Measurements from ENCODE around the gene CDK10.
"Not testable (repeated sequence)": the region's sequence is repeated elsewhere in the genome, so short reads cannot be mapped to it uniquely, and the experiment has no call there.

CDK10 gene

GRCh38 chr16:89695875-89696669 lies 9.6 kb downstream of the CDK10 start:
- DNase-seq (ENCODE audit: low spot score): no peak

- DNase-seq (ENCODE audit: low spot score): no peak
Measured at GRCh38 chr16:89696670-89697128, 10.2 kb downstream of the CDK10 start.

- DNase-seq (ENCODE audit: low spot score): no peak
Measured at GRCh38 chr16:89697161-89697615, 10.7 kb downstream of the CDK10 start.

GRCh38 chr16:89697616-89698331 lies 11.3 kb downstream of the CDK10 start:
- DNase-seq (ENCODE audit: low spot score): no peak

GRCh38 chr16:89698717-89699116 lies 12.2 kb downstream of the CDK10 start:
- DNase-seq (ENCODE audit: low spot score): not testable (repeated sequence)

- DNase-seq (ENCODE audit: low spot score): not testable (repeated sequence)
Measured at GRCh38 chr16:89699629-89700099, 13.2 kb downstream of the CDK10 start.

GRCh38 chr16:89700100-89700648 lies 13.7 kb downstream of the CDK10 start:
- peak; percentile 100 for DNase-seq (ENCODE audit: low spot score)

GRCh38 chr16:89700649-89701424 lies 14.3 kb downstream of the CDK10 start:
- DNase-seq (ENCODE audit: low spot score): peak; percentile 33

- DNase-seq (ENCODE audit: low spot score): peak; percentile 94
Measured at GRCh38 chr16:89701425-89702406, 15.2 kb downstream of the CDK10 start, which contains the start of gene SPATA2L. Gene SPATA2L (minus strand): TSS chr16:89701705. CDS start chr16:89701232, 473 bp downstream.

GRCh38 chr16:89704281-89704680 lies 17.8 kb downstream of the CDK10 start:
- DNase-seq (ENCODE audit: low spot score): no peak

- DNase-seq (ENCODE audit: low spot score): no peak
Measured at GRCh38 chr16:89705006-89705405, 18.5 kb downstream of the CDK10 start.

- DNase-seq (ENCODE audit: low spot score): no peak
Measured at GRCh38 chr16:89706518-89707260, 20.2 kb downstream of the CDK10 start.

GRCh38 chr16:89707695-89708094 lies 21.2 kb downstream of the CDK10 start:
- DNase-seq (ENCODE audit: low spot score): no peak

- no peak for DNase-seq (ENCODE audit: low spot score)
Measured at GRCh38 chr16:89708481-89708931, 22.0 kb downstream of the CDK10 start.

GRCh38 chr16:89709166-89709565 lies 22.7 kb downstream of the CDK10 start:
- DNase-seq (ENCODE audit: low spot score): no peak

- no peak for DNase-seq (ENCODE audit: low spot score)
Measured at GRCh38 chr16:89709716-89710432, 23.4 kb downstream of the CDK10 start.

- no peak for DNase-seq (ENCODE audit: low spot score)
Measured at GRCh38 chr16:89710709-89711564, 24.4 kb downstream of the CDK10 start.
